Measurements from ENCODE around the gene MTOR.
"Not testable (repeated sequence)": the region's sequence is repeated elsewhere in the genome, so short reads cannot be mapped to it uniquely, and the experiment has no call there.

The MTOR gene

DNA sequence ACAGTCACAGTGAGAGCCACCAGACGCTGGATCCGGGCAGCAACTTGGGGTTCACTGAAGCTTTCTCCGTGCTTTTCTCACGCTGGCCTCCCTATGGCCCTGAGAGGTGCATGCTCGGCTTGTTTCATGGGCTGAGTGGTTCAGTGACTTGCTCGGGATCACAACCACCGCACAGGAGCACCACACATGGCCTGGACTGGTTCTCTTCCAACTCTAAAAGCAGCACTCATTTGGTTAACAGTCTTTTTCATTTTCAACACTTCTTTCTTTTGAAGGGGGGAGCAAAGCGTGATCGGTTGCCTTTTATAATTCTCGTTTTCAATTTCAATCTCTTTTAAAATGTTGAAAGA is 36.8 kb upstream of the MTOR start:
- DNase-seq (ENCODE audit: low spot score) = no peak
- H3K27ac ChIP-seq = no peak overlapping the region
- H3K4me3 ChIP-seq = no peak overlapping the region
- TF ChIP-seq, protein P1, sequence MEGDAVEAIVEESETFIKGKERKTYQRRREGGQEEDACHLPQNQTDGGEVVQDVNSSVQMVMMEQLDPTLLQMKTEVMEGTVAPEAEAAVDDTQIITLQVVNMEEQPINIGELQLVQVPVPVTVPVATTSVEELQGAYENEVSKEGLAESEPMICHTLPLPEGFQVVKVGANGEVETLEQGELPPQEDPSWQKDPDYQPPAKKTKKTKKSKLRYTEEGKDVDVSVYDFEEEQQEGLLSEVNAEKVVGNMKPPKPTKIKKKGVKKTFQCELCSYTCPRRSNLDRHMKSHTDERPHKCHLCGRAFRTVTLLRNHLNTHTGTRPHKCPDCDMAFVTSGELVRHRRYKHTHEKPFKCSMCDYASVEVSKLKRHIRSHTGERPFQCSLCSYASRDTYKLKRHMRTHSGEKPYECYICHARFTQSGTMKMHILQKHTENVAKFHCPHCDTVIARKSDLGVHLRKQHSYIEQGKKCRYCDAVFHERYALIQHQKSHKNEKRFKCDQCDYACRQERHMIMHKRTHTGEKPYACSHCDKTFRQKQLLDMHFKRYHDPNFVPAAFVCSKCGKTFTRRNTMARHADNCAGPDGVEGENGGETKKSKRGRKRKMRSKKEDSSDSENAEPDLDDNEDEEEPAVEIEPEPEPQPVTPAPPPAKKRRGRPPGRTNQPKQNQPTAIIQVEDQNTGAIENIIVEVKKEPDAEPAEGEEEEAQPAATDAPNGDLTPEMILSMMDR (IDR thresholded peaks at IDR 0.05) = no peak

DNA sequence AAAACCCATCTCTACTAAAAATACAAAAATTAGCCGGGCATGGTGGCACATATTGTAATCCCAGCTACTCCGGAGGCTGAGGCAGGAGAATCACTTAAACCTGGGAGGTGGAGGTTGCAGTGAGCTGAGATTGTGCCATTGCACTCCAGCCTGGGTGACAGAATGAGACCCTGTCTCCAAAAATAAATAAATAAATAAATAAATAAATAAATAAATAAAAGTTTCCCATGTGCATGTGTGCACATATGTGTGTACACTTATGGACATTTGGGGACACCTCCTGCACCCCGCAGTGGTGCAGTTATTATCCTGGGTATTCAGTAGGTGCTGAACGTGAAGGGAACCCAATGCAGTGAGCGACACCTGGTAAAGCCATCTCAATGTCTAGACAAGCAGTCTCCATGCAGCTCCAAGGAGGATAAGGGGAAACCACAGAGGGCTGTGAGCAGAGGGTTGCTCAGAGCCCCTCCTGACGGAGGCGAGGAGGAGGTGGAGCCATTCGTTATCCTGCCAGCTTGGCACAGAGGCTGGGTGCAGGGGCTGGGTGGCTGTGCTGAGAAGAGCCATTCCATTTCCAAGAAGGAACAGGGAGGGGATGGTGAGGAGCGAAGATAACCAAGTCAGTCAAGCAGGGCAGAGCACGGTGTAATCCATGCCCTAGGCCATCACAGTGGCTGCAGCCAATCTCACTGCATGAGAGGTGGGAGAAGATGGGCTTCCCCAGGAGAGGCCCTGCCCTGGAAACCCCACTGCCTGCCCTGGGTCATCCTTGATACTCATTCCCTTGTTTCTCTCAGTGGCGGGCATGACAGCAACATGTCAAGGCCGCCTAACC is 36.3 kb upstream of the MTOR start:
- DNase-seq (ENCODE audit: low spot score) = no peak

DNA sequence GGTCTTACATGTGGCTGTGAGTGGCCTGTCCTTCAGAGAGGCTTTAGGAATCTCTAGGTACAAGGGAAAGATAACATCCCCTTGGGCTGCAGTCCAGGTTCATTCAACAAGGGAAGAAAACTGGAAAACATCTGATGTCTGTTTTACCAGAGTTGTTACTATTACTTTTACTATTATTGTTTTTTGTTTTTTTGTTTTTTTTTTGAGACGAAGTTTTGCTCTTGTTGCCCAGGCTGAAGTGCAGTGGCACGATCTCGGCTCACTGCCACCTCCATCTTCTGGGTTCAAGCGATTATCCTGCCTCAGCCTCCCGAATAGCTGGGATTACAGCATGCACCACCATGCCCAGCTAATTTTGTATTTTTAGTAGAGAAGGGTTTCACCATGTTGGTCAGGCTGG is 35.4 kb upstream of the MTOR start:
- H3K27ac ChIP-seq; H3K4me3 ChIP-seq; DNase-seq (ENCODE audit: low spot score): not testable (repeated sequence)

More for the DNA sequence above, 36.3 kb upstream of the MTOR start:
- Histone ChIP-seq H3K4me3 (no peak overlapping the region), H3K27ac (no peak overlapping the region)
- TF ChIP-seq, protein P1 (IDR thresholded peaks at IDR 0.05) = no peak

DNA sequence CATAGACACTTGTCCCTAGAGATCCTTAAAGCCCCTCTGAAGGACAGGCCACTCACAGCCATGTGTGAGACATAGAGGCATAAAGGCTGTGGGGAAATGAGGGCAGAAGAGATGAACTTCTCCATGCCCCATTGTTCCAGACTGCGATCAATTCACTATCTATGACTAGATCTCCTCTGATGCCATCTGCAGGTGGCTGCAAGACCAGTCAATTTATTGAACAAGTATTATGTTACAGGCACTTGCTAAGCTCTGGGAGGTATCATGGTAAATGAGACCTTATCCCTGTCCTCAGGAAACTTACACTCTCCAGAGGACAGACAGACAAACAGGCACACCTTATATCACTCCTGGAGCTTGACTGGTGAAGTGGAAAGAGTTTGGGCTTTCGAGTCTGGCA is 33.6 kb upstream of the MTOR start:
- TF ChIP-seq, protein P1 (IDR thresholded peaks at IDR 0.05) = no peak
- H3K4me3 ChIP-seq = no peak overlapping the region
- H3K27ac ChIP-seq = no peak overlapping the region
- no peak for DNase-seq (ENCODE audit: low spot score)

DNA sequence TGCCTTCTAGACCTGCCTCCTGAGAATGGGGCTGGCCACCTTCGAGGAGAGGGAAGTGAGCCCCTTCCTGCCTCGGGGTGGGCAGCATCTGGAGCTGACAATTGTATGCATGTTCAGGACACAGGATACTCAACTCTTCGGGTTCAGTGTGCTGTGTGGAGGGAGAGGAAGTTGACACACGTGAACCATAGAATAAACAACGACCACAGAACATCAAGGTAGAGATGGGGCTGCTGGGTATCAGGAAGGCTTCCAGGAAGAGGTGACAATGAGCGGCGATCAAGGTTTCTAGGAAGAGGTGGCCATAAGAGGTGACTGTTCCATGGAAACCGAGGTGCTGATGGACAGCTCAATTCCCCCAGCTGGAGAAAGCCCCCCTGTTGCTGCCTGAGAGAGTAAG is 32.6 kb upstream of the MTOR start:
- TF ChIP-seq, protein P1 (IDR thresholded peaks at IDR 0.05) = no peak
- Histone ChIP-seq H3K27ac (no peak overlapping the region), H3K4me3 (no peak overlapping the region)
- DNase-seq (ENCODE audit: low spot score) = no peak

DNA sequence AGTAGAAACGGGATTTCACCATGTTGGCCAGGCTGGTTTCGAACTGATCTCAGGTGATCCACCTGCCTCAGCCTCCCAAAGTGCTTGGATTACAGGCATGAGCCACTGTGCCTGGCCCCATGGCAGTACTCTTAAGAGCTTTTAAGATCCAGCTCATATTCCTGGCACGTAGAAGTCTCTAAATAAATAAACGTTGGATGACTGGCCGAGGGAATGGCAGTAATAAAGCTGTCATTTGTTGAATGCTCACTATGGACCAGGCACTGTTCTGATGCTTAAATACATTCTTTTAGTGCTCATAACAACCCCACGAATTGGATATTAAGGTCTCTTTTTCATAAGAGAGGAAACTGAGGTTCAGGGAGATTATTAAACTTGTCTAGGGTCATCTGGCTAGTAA is 31.5 kb upstream of the MTOR start:
- H3K27ac ChIP-seq = no peak overlapping the region
- H3K4me3 ChIP-seq = no peak overlapping the region
- TF ChIP-seq, protein P1 (IDR thresholded peaks at IDR 0.05) = no peak
- DNase-seq (ENCODE audit: low spot score) = no peak

DNA sequence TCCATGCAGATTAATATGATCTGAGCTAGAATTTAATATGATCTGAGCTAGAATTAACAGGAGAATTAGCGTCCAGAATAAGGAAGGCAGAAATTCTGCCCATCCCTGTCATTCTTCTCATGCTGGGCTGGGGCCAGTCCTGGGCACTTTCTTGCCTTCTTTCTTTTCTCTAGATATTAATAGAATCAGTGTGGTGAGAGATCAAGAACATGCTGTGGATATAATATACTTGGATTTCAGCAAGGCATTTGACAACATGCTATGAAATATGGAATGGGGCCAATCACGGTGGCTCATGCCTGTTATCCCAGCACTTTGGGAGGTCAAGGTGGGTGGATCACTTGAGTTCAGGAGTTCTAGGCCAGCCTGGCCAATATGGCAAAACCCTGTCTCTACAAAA is 28.7 kb upstream of the MTOR start:
- Histone ChIP-seq H3K4me3 (no peak overlapping the region), H3K27ac (no peak overlapping the region)
- no peak for DNase-seq (ENCODE audit: low spot score)
- TF ChIP-seq, protein P1 (IDR thresholded peaks at IDR 0.05) = no peak
